ENCODE results near the gene ARFGEF3.

- no peak for TF ChIP-seq KDM1A (IDR thresholded peaks at IDR 0.05; ENCODE audit: borderline replicate concordance)
- TF ChIP-seq SREBF2 (IDR thresholded peaks at IDR 0.05; ENCODE audit: low read length) = no peak
- TF ChIP-seq EP300 (IDR thresholded peaks at IDR 0.05; ENCODE audit: borderline replicate concordance in 1 of 2, control insufficient read depth in 1 of 2, low read depth in 2 of 2, low read length in 2 of 2) = no peak
- no peak for TF ChIP-seq CTCF (IDR thresholded peaks at IDR 0.05 in 2 of 3, conservative IDR thresholded peaks at IDR 0.05 in 1 of 3; ENCODE audit: control insufficient read depth in 2 of 3, extremely low read depth in 1 of 3, insufficient read depth in 1 of 3, low read depth in 3 of 3, low read length in 3 of 3)
- no peak for TF ChIP-seq SREBF1 (IDR thresholded peaks at IDR 0.05; ENCODE audit: low read length)
- no peak for TF ChIP-seq CUX1 (IDR thresholded peaks at IDR 0.05; ENCODE audit: insufficient replicate concordance, low read depth, low read length)
- TF ChIP-seq ZBTB40 (IDR thresholded peaks at IDR 0.05; ENCODE audit: borderline replicate concordance) = no peak
- TF ChIP-seq JUNB (IDR thresholded peaks at IDR 0.05) = no peak
- TF ChIP-seq MYC (IDR thresholded peaks at IDR 0.05; ENCODE audit: insufficient read depth, insufficient read length, insufficient replicate concordance, low read length, severe bottlenecking) = no peak
- no peak for TF ChIP-seq POLR2AphosphoS5 (IDR thresholded peaks at IDR 0.05; ENCODE audit: low read length)
- no peak for TF ChIP-seq GABPA (IDR thresholded peaks at IDR 0.05; ENCODE audit: low read depth)
- no peak for TF ChIP-seq FOS (IDR thresholded peaks at IDR 0.05; ENCODE audit: borderline replicate concordance, extremely low read depth, insufficient read length)
- no peak for TF ChIP-seq CHD2 (IDR thresholded peaks at IDR 0.05; ENCODE audit: borderline replicate concordance, low read depth, low read length)
Measured at GRCh38 chr6:138240476-138241245, 78.9 kb downstream of the ARFGEF3 start.

Data from GM12878 (cell line).